ENCODE data around the gene PARN. TPM values are rescaled to one million over a fixed set of nuclear protein-coding genes. Genes with fewer than 3 reads are reported as not detected.

PARN gene
- total and polyA plus RNA-seq, 4 experiments from 2014 or later: 41.5 to 46.4 (median 44.7) TPM

GRCh38 chr16:14509675-14510132 lies 120.4 kb downstream of the PARN start:
- Histone ChIP-seq H3K27ac (ENCODE audit: low read depth, low read length) (no peak overlapping the region), H3K27me3 (ENCODE audit: insufficient read depth, low read length) (no peaks in the 10 kb centered on the region), H3K4me3 (ENCODE audit: low read length in 2 of 2) (no peak overlapping the region), H3K9me3 (ENCODE audit: control insufficient read depth in 1 of 2, low read length in 2 of 2) (no peaks in the 10 kb centered on the region), H3K36me3 (ENCODE audit: insufficient read depth, low read length) (no peaks in the 10 kb centered on the region), H3K4me1 (ENCODE audit: insufficient read depth, low read length) (no peaks in the 10 kb centered on the region)
- Mint-ChIP-seq H3K36me3 (peaks cover 6 to 7% of the 10 kb centered on the region in 2 donors), H3K4me1 (peaks cover 4 to 12% (median 8%) of the 10 kb centered on the region in 4 donors), H3K4me3 (no peak overlapping the region), H3K9me3 (no peaks in the 10 kb centered on the region), H3K27ac (no peak overlapping the region), H3K27me3 (no peaks in the 10 kb centered on the region)
- ChIA-PET POLR2A (ENCODE audit: partially characterized antibody) (no interaction called here), CTCF (ENCODE audit: partially characterized antibody) (no interaction called here)
- intact Hi-C loops (cut with micrococcal nuclease): no loop called here
- DNase-seq: no peak

- CTCF ChIA-PET (ENCODE audit: partially characterized antibody): no interaction called here
- Histone ChIP-seq H3K4me1 (ENCODE audit: insufficient read depth, low read length) (no peaks in the 10 kb centered on the region), H3K27ac (ENCODE audit: low read depth, low read length) (no peak overlapping the region), H3K9me3 (ENCODE audit: control insufficient read depth in 1 of 2, low read length in 2 of 2) (no peaks in the 10 kb centered on the region), H3K4me3 (ENCODE audit: low read length in 2 of 2) (no peak overlapping the region), H3K27me3 (ENCODE audit: insufficient read depth, low read length) (no peaks in the 10 kb centered on the region), H3K36me3 (ENCODE audit: insufficient read depth, low read length) (no peaks in the 10 kb centered on the region)
- POLR2A ChIA-PET (ENCODE audit: partially characterized antibody): no interaction called here
- Mint-ChIP-seq H3K4me1 (peaks cover 4 to 15% (median 8%) of the 10 kb centered on the region in 4 donors), H3K9me3 (no peaks in the 10 kb centered on the region), H3K4me3 (no peak overlapping the region), H3K36me3 (peaks cover 6 to 8% of the 10 kb centered on the region in 2 donors), H3K27ac (no peak overlapping the region), H3K27me3 (no peaks in the 10 kb centered on the region)
- DNase-seq: no peak
- intact Hi-C loops (cut with micrococcal nuclease): no loop called here
Observed at GRCh38 chr16:14509055-14509454, 121.0 kb downstream of the PARN start.

GRCh38 chr16:14505846-14506245 lies 124.2 kb downstream of the PARN start:
- Histone ChIP-seq H3K4me3 (ENCODE audit: low read length in 2 of 2) (no peak overlapping the region), H3K27ac (ENCODE audit: low read depth, low read length) (no peak overlapping the region), H3K4me1 (ENCODE audit: insufficient read depth, low read length) (no peaks in the 10 kb centered on the region), H3K36me3 (ENCODE audit: insufficient read depth, low read length) (no peaks in the 10 kb centered on the region), H3K9me3 (ENCODE audit: control insufficient read depth in 1 of 2, low read length in 2 of 2) (no peaks in the 10 kb centered on the region), H3K27me3 (ENCODE audit: insufficient read depth, low read length) (no peaks in the 10 kb centered on the region)
- no peak overlapping the region for H3K4me3 Mint-ChIP-seq
- H3K4me1 Mint-ChIP-seq: peaks cover 5 to 8% (median 6%) of the 10 kb centered on the region in 4 donors
- H3K9me3 Mint-ChIP-seq: no peaks in the 10 kb centered on the region
- CTCF ChIA-PET (ENCODE audit: partially characterized antibody): no interaction called here
- no peaks in the 10 kb centered on the region for H3K27me3 Mint-ChIP-seq
- peak overlapping the region in 1 of 7 donors; percentile 5 for H3K27ac Mint-ChIP-seq
- POLR2A ChIA-PET (ENCODE audit: partially characterized antibody): no interaction called here
- intact Hi-C loops (cut with micrococcal nuclease): no loop called here
- peaks cover 0 to 8% of the 10 kb centered on the region in 2 donors for H3K36me3 Mint-ChIP-seq
- no peak for DNase-seq

GRCh38 chr16:14502932-14503741 lies 126.9 kb downstream of the PARN start:
- H3K4me1 Mint-ChIP-seq: peaks cover 5 to 12% (median 8%) of the 10 kb centered on the region in 4 donors

GRCh38 chr16:14502256-14502875 lies 127.7 kb downstream of the PARN start:
- Mint-ChIP-seq H3K4me1 (peaks cover 5 to 12% (median 8%) of the 10 kb centered on the region in 4 donors), H3K36me3 (peaks cover 0 to 11% of the 10 kb centered on the region in 2 donors), H3K27me3 (no peaks in the 10 kb centered on the region), H3K9me3 (no peaks in the 10 kb centered on the region), H3K27ac (peak overlapping the region in 1 of 7 donors; percentile 13), H3K4me3 (no peak overlapping the region)
- intact Hi-C loops (cut with micrococcal nuclease): no loop called here
- Histone ChIP-seq H3K9me3 (ENCODE audit: control insufficient read depth in 1 of 2, low read length in 2 of 2) (no peaks in the 10 kb centered on the region), H3K4me3 (ENCODE audit: low read length in 2 of 2) (no peak overlapping the region), H3K27me3 (ENCODE audit: insufficient read depth, low read length) (no peaks in the 10 kb centered on the region), H3K36me3 (ENCODE audit: insufficient read depth, low read length) (no peaks in the 10 kb centered on the region), H3K4me1 (ENCODE audit: insufficient read depth, low read length) (no peaks in the 10 kb centered on the region), H3K27ac (ENCODE audit: low read depth, low read length) (no peak overlapping the region)
- no peak for DNase-seq
- ChIA-PET CTCF (ENCODE audit: partially characterized antibody) (interaction anchor here (1.1 kb wide), 1 partner anchor 12 kb away, joined by 3 read pairs; no protein-coding TSS in a partner anchor), POLR2A (ENCODE audit: partially characterized antibody) (no interaction called here)

More at GRCh38 chr16:14502932-14503741, 126.9 kb downstream of the PARN start:
- Mint-ChIP-seq H3K27me3 (no peaks in the 10 kb centered on the region), H3K27ac (peak overlapping the region in 1 of 7 donors; percentile 37), H3K36me3 (peaks cover 0 to 11% of the 10 kb centered on the region in 2 donors), H3K4me3 (no peak overlapping the region), H3K9me3 (no peaks in the 10 kb centered on the region)
- Histone ChIP-seq H3K27me3 (ENCODE audit: insufficient read depth, low read length) (no peaks in the 10 kb centered on the region), H3K27ac (ENCODE audit: low read depth, low read length) (no peak overlapping the region), H3K36me3 (ENCODE audit: insufficient read depth, low read length) (no peaks in the 10 kb centered on the region), H3K4me1 (ENCODE audit: insufficient read depth, low read length) (no peaks in the 10 kb centered on the region), H3K9me3 (ENCODE audit: control insufficient read depth in 1 of 2, low read length in 2 of 2) (no peaks in the 10 kb centered on the region), H3K4me3 (ENCODE audit: low read length in 2 of 2) (no peak overlapping the region)
- DNase-seq: no peak
- ChIA-PET POLR2A (ENCODE audit: partially characterized antibody) (no interaction called here), CTCF (ENCODE audit: partially characterized antibody) (interaction anchor here (1.1 kb wide), 1 partner anchor 12 kb away, joined by 3 read pairs; no protein-coding TSS in a partner anchor)
- intact Hi-C loops (cut with micrococcal nuclease): no loop called here

GRCh38 chr16:14501331-14502255 lies 128.5 kb downstream of the PARN start:
- ChIA-PET CTCF (ENCODE audit: partially characterized antibody) (interaction anchor here (1.1 to 1.5 kb wide), 2 partner anchors 13 to 215 kb away, joined by 3 read pairs; no protein-coding TSS in a partner anchor), POLR2A (ENCODE audit: partially characterized antibody) (no interaction called here)
- Histone ChIP-seq H3K27me3 (ENCODE audit: insufficient read depth, low read length) (no peaks in the 10 kb centered on the region), H3K36me3 (ENCODE audit: insufficient read depth, low read length) (no peaks in the 10 kb centered on the region), H3K9me3 (ENCODE audit: control insufficient read depth in 1 of 2, low read length in 2 of 2) (no peaks in the 10 kb centered on the region), H3K27ac (ENCODE audit: low read depth, low read length) (no peak overlapping the region), H3K4me3 (ENCODE audit: low read length in 2 of 2) (no peak overlapping the region), H3K4me1 (ENCODE audit: insufficient read depth, low read length) (no peaks in the 10 kb centered on the region)
- Mint-ChIP-seq H3K4me1 (peaks cover 5 to 12% (median 11%) of the 10 kb centered on the region in 4 donors), H3K27ac (peak overlapping the region in 2 of 7 donors; percentile 13 to 66), H3K27me3 (no peaks in the 10 kb centered on the region), H3K4me3 (no peak overlapping the region), H3K36me3 (peaks cover 4 to 9% of the 10 kb centered on the region in 2 donors), H3K9me3 (no peaks in the 10 kb centered on the region)
- intact Hi-C loops (cut with micrococcal nuclease): no loop called here
- DNase-seq: no peak
